ENCODE data around the gene GAS6. TPM values are rescaled to one million over a fixed set of nuclear protein-coding genes. Genes with fewer than 3 reads are reported as not detected.

The GAS6 gene
- total RNA-seq, 1 donor from 2014 or later: 34.8 TPM

DNA sequence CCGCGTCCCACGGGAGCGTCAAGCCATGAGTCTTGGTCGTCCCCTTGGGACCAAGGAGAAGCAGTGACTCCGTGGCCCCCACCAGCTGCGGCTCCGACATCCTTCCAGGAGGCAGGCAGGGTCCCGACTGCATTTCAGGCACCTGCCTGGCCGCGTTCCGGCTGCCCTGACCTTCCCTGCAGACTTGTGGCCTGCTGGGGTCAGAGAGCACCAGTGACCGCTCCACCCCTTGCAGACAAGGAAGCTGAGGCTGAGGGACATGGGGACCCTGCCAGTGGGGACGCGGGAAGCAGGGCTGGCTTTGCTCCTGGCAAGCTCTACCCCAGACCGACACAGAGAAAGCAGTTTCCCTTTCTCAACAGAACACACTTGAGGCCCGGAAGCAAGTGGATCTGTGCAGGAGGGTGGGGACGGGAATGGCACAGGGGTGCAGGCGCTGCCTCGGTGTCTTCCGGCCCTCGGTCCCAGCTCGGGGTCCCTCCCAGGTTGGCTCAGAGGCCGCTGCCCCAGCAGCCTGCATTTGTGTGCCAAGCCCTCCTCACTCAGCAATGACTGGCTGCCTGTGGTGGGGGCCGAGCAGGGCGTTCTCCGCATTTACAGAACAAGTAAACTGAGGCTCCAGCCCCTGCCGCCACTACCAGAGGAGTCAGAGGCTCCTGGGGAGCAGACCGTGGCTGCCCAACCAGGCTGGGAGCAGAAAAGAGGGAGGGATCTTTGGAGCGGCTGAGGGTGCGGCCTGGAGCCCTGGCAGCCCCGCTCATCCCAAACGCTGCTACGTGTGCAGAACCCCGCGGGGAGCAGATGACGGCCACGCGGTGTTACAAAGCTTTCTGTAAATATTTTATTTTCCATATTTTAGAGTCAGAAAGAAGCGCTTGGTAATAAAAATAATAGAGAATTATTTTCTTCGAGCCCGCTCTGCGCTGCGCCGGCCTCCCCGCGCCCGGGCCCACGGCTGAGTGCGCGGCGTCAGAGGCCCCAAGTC lies 43.9 kb downstream of the GAS6 start:
- no peak for ATAC-seq

DNA sequence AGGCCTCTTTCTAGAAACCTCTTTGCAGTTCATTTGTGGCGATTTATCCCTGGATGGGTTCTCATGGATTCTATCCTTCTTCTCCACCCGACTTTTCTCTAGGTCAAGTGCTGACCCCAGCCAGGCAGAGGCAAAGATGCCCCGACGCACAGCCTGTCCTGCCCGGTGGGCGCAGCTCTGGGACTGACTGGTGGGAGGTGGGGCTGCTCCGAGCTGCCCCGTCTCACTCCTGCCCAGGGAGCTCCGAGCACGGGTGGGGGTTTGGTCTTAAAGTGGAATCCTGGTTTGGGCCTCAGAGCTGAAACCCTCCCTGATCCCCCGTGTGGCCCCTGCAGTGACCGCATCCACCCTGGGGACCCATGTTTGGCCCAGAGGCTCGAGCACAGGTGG lies 44.5 kb downstream of the GAS6 start:
- no peak for ATAC-seq

DNA sequence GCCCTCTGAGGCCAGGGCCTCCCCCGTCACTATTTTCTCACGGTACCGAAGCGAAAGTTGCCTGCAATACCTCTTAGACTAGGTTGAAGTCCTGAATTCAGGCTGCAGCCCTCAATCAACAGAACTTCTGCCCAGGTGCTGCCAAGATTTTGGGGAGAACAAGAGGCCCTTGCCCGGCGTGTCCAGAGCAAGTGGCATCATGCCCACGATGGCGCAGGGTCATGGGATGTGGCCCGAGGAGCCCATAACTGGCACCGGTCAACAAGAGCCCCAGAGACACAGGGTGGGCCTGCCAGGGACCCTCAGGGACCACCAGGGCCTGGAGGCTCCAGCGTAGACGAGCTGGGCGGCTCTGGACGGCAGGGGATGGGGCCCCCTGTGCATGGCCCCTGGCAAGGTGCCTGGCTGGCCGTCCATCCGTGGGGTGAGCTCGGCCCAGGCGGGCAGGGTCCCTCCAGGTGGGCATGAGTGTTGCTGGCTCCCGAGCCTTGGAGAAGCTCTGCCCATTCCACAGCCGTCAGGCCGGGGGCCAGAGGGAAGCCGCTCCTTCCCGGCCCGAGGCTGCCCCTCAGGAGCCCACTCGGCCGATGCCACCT lies 45.1 kb downstream of the GAS6 start:
- ATAC-seq: no peak

DNA sequence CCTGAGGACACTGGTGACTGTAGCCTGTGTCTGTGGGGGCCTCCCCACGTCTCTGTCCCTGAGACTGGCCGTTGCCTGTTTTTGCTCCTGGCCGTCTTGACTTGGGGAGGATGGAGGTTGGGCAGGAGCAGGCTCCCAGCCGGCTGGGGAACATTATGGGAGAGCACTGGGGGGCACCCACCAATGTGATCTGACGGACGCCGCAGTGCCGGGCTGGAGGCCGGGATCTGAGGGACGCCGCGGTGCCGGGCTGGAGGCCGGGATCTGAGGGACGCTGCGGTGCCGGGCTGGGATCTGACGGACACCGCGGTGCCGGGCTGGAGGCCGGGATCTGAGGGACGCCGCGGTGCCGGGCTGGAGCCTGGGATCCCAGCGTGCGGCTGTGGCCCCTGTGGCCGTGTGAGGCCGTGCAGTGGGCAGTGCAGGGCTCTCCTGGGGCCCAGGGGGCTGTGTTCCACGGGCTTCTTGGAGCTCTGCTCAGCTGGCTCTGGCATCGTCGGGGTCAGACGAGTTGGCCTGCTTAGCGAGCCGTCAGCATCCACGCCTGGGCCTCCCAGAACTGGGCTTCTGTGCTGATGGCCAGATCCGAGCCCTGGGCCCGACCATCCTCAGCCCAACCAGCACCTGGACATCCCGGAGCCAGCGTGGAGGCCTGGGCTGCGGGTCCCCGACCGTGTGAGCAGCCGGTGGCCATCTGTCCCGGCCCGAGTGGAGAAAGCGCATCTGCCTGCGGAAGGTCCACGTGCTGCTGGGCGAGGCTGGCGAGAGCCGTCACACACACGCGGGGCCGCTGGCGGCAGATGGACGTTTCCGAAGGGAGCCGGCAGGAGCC lies 45.8 kb downstream of the GAS6 start:
- ATAC-seq: no peak

DNA sequence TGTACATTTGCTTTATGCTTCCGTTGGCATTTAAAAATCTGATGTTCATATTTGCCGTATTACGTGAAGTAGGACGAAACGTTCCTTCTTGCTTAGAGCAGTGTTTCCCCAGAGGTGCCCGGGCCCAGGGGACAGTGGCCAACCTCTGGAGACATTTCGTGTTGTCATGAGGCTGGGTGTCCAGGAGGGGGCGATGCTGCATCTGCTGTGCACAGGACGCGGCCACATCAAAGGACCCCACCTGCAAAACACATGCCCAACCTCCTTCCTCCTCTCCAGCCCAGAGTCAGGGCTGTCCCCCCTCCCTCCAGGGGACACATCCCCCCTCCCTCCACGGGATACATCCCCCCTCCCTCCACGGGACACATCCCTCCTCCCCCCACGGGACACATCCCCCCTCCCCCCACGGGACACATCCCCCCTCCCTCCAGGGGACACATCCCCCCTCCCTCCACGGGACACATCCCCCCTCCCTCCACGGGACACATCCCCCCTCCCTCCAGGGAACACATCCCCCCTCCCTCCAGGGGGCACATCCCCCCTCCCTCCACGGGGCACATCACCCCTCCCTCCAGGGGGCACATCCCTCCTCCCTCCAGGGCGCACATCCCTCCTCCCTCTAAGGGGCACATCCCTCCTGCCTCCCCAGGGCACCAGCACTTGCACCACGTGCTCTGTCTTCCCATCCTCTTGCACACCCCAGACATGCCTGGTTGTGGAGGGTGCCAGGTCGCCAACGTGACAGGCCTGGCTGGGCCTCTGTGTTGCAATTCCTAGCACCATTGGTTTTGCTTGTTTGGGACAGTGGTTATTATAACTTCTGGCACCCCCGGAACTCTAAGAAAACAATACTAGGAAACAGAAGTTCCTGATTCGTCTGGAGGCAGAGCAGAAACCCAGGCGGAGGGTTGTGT lies 46.7 kb downstream of the GAS6 start:
- peak; percentile 67 for ATAC-seq

DNA sequence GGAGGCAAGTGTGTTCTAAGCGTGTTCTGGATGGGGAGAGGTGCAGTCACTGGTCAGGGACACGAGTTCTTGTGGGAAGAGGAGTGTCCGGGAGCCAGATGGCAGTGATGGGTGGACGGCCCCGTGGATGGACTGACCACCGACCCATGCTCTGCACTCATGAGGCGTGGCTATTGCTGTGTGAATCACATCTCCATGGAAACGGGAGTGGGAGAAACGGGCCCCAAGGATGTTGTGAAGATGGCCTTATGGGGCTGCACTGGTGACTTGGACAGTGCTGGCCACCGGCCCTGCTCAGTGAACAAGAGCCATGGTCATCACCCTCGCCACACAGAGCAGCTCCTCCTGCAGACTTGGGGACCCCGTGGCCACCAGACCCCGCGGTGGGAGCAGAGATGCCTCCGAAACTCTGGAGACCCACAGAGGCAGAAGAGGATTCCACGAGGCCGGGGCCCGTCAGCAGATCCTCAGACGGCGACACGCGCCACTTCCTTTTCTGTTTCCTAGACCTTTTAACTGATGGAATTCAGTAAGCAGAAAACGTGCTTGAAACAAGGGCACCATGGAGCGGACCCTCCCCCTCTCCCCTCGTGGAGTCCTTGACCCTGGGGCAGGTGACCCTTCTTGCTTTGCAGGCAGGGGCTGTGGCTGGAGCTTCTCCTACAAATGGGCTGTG lies 47.5 kb downstream of the GAS6 start:
- ATAC-seq: no peak

DNA sequence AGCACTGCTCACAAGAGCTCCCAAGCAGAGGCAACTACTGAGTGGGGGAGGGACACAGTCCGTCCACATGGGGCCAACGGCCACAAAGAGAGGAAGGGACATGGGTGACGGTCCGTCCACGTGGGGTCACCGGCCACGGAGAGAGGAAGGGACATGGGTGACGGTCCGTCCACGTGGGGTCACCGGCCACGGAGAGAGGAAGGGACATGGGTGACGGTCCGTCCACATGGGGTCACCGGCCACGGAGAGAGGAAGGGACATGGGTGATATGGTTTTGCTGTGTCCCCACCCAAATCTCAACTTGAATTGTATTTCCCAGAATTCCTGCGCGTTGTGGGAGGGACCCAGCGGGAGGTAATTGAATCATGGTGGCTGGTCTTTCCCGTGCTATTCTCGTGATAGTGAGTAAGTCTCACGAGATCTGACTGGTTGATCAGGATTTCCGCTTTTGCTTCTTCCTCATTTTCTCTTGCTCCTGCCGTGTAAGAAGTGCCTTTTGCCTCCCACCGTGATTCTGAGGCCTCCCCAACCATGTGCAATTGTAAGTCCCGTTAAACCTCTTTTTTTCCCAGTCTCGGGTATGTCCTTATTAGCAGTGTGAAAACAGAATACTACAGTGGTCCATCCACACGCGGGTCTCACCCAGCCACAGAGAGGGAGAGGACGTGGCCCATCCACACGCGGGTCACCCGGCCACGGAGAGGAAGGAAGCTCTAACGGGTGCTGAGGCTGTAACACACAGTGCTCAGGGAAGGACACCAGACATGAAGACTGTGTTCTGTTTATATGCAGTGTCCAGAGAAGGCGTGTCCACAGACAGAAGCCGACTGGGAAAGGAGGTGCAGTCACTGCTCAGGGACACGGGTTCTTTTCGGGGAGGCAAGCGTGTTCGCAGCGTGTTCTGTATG lies 48.5 kb downstream of the GAS6 start:
- ATAC-seq: no peak

DNA sequence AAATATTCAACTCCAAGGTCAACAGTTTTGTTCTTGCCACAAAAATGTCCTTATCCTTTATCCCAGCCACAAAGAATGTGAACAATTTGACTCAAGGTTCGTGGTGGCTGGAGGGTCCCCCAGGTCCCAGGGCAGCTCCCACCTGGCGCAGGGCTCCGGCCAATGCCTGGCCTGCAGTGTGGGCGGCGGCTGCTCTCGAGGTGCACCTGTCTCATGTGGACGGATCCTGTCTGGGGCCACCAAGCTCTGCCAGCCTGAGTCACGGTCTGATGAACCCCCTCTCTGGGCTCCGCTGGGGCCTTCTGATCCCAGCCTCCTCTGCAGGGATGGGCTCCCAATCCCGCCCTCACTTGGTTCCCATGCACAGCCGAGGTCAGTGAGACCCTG lies 49.4 kb downstream of the GAS6 start:
- ATAC-seq: no peak

DNA sequence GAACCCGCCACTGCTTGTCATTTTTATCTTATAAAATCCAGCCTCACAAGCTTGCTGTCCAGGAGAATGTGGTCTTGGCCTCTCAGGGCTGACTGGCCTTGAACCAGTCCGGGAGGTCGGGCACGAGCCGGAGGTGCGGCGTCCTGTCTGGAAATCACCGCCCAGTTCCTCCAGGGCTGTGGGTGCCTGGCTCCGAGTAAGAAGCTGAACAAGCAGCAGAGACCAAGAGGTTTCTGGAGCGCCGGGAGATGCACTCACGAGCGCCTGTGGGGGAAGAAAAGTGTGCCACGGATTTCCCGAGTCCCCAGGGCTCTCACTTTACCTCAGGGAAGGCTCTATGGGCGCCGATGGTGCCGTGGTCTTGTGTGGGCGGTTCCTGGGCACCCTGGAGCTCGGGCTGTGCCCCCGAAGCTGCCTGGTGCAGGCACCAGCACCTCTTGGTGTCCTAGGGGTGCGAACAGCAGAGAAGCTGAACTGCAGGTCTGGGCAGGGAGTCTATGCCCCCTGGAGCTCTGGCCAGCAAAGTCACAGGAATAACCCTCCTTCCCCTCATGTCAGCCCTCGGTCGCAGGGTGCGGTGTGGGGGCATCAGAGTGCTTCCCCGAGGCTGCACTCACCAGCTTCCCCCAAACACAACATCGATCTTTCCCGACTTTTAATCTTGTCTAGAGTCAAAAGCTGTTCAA lies 50.0 kb downstream of the GAS6 start:
- ATAC-seq: no peak

DNA sequence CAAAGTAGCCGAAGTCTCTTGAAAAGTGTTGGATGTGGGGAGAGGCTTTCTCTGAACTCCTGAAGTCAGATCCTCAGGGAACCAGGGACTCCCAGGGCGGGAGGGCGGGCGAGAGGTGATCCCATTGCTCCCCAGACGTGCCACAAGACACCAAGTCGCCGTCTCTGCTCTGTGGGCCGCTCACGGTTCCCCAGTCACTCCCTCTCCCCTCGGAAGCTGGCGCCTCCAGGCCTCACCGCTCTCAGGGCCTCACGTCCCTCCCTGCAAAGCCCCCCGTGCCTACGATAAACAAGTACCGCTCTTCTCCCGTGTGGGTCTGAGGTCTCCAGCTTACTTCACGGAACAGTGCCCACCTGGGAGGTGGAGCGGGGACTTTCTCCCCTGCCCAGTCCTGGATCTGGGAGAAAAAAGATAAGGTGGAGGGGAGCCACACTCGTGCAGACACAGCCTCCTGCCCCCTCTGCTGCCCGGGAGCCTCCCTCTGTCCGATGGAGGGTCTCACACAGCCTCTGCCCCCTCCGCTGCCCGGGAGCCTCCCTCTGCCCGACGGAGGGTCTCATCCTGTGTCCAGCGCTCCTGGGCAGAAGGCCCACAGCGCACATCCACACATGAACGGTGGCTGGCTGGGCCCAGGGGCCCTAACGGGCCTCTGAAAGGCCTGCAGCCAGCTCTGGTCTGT lies 50.7 kb downstream of the GAS6 start:
- ATAC-seq: no peak

DNA sequence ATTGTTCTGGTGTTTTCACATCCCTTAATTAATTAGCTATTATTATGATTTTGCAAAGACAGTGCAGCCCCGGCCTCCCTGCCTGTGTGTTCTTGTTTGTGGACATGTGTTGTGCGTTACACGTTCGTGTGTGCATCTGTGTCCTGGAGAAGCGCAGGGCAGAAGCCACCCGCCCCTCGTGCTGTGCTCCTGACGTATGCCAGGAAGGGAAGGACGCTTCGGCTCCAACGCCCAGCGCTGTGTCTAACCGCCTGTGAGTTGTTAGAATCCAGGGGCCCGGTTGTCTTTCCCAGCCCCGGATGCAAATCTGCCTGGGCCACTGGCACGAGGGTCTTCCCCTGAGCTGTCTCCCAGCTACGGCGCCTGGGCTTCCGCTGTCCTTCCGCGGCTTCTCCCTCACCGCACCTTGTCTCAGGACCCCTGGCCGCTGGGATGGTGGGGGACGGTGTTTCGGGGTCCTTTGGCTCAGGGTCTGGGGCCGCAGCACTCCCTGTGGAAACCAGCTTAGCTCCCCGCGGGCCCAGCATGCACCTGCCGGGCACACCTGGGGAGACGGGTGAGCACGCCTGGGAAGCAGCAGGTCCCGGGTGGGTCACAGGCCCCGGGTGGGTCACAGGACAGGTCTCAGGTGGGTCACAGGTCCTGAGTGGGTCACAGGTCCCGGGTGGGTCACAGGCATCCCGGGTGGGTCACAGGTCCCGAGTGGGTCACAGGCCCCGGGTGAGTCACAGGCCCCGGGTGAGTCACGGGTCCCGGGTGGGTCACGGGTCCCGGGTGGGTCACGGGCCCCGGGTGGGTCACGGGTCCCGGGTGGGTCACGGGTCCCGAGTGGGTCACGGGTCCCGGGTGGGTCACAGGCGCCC lies 51.5 kb downstream of the GAS6 start:
- no peak for ATAC-seq

DNA sequence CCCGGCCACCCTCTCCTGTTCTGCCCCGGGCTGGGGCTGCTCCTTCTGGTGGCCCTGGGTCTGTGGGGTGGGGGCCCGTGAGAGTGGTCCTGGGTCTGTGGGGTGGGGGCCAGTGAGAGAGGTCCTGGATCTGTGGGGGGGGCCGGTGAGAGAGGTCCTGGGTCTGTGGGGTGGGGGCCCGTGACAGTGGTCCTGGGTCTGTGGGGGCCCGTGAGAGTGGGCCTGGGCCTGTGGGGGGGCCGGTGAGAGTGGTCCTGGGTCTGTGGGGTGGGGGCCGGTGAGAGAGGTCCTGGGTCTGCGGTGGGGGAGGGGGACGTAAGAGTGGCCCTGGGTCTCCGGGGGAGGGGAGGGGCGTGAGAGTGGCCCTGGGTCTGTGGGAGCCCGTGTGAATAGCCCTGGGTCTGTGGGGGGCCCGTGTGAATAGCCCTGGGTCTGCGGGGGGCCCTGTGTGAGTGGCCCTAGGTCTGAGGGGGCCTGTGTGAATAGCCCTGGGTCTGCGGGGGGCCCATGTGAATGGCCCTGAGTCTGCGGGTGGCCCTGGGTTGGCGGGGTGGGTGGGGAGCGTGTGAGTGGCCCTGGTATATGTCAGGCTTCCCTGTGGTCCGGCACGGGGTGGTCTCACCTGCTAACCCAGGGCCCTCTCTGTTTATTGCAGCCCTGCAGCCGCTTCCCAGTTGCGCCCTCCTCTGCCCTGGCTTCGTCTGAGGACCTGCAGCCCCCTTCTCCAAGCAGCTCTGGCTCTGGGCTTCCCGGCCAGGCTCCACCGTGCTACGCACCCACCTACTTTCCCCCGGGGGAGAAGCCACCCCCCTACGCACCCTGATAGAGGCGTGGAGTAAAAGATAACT lies 52.6 kb downstream of the GAS6 start:
- ATAC-seq: no peak

DNA sequence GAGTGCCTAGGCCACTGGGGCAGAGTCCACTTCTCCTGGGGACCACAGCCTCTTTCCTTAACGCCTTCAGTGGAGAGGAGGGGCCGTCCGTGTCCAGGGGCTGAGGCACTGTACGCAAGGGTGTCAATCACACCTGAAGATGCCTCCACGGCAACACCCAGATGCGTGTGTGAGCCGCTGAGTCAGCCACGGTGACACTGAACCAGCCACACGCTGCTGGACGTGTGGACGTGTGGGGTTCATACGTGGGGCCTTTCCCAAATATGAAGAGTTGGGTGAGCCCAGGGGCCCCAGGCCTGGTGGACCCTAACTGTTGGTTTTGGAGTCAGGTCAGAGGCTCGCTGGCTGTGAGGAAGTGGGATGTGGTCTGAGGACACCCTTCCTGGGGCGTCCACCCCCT lies 53.2 kb downstream of the GAS6 start:
- ATAC-seq: no peak

DNA sequence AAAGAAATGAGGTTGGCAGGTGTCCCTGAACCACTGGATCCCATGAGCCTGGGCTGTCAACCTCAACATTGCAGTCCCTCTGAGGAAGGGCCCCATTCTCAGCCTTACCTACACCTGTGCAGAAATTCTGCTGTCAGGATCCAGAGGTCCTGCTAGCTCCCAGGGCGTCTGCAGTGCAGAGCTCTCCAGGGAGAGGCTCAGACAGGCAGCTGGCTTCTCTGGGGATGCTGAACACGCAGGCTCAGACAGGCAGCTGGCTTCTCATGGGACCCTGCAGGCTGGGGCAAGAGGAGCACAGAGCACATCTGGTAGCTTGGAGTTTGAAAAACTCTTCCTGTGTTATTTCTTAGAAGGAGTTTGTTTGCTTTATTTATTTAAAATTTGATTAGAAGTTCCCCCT lies 53.9 kb downstream of the GAS6 start:
- peak; percentile 11 for ATAC-seq

DNA sequence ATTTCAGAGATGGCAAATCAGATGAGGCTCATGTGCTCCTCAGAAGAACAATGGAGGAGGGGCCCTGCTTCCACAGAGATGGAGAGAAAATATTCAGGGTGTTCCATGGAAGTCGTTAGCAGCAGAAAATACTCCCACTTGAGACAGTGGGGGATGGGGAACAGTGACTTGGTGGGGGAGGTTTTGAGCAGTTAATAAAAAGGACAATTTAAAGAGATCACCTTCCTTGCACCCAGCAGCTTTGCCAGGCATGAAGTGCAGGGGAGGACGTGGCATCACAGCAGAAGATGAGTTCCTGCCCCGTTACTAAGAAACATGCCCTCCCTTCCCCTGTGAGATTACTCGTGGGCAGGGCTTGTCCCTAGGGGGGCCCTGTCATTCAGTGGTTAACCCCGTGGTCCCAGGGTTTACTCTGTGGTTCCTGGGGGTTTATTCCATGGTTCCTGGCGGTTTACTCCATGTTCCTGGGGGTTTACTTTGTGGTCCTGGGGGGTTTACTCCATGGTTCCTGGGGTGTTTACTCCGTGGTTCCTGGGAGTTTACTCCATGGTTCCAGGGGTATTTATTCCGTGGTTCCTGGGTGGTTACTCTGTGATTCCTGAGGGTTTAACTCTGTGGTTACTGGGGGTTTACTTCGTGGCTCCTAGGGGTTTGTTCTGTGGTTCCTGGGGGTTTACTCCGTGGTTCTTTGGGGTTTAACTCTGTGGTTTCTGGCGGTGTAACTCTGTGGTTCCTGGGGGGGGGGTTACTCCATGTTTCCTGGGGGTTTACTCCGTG lies 55.6 kb downstream of the GAS6 start:
- no peak for ATAC-seq

DNA sequence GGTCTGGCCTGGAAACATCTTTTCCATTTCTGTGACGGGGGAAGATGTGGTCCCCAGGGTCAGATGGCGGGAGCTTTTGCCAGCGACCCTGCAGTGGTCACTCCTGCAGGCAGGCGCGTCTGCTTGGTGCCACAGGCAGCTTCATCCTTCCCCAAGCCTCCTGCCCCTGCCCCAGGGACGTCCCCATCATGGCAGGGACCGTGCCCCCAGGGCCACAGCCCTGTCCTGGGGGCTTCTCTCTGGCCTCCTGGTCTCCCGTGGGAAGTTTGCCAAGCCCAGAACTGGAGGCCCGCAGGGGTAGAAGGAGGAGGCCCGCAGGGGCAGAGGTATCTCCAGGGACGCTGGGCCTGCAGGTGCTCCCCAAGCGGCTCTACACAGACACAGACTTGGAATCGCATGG lies 57.4 kb downstream of the GAS6 start:
- no peak for ATAC-seq
